ENCODE data around the gene CYP2E1.

Gene CYP2E1

GRCh38 chr10:133544506-133544905 lies 17.3 kb downstream of the CYP2E1 start:
- Histone ChIP-seq H3K27ac (no peak overlapping the region), H3K9me3 (ENCODE audit: severe bottlenecking) (no peaks in the 10 kb centered on the region)
- no peak for DNase-seq

GRCh38 chr10:133554600-133554999 lies 27.4 kb downstream of the CYP2E1 start:
- TF ChIP-seq CTCF (IDR thresholded peaks at IDR 0.05; ENCODE audit: low read depth, low read length) = no peak
- H3K27me3 ChIP-seq (ENCODE audit: insufficient read depth, low read depth, severe bottlenecking) = no peaks in the 10 kb centered on the region
- no peak overlapping the region for H3K27ac ChIP-seq
- no peaks in the 10 kb centered on the region for H3K9me3 ChIP-seq (ENCODE audit: severe bottlenecking)
- no peak overlapping the region for H3K4me3 ChIP-seq (ENCODE audit: low read depth, low read length)
- DNase-seq = no peak
- H3K36me3 ChIP-seq = no peaks in the 10 kb centered on the region

More at GRCh38 chr10:133544506-133544905, 17.3 kb downstream of the CYP2E1 start:
- no peaks in the 10 kb centered on the region for H3K27me3 ChIP-seq (ENCODE audit: insufficient read depth, low read depth, severe bottlenecking)
- TF ChIP-seq CTCF (IDR thresholded peaks at IDR 0.05; ENCODE audit: low read depth, low read length) = no peak
- no peak overlapping the region for H3K4me3 ChIP-seq (ENCODE audit: low read depth, low read length)
- no peaks in the 10 kb centered on the region for H3K36me3 ChIP-seq

GRCh38 chr10:133555521-133555920 lies 28.4 kb downstream of the CYP2E1 start:
- Histone ChIP-seq H3K9me3 (ENCODE audit: severe bottlenecking) (no peaks in the 10 kb centered on the region), H3K27me3 (ENCODE audit: insufficient read depth, low read depth, severe bottlenecking) (no peaks in the 10 kb centered on the region), H3K36me3 (no peaks in the 10 kb centered on the region), H3K4me3 (ENCODE audit: low read depth, low read length) (no peak overlapping the region), H3K27ac (no peak overlapping the region)
- no peak for TF ChIP-seq CTCF (IDR thresholded peaks at IDR 0.05; ENCODE audit: low read depth, low read length)
- no peak for DNase-seq

GRCh38 chr10:133557381-133557780 lies 30.2 kb downstream of the CYP2E1 start:
- Histone ChIP-seq H3K4me3 (ENCODE audit: low read depth, low read length) (no peak overlapping the region), H3K27me3 (ENCODE audit: insufficient read depth, low read depth, severe bottlenecking) (no peaks in the 10 kb centered on the region), H3K36me3 (no peaks in the 10 kb centered on the region), H3K27ac (no peak overlapping the region), H3K9me3 (ENCODE audit: severe bottlenecking) (no peaks in the 10 kb centered on the region)
- peak; percentile 43 for TF ChIP-seq CTCF (IDR thresholded peaks at IDR 0.05; ENCODE audit: low read depth, low read length)
- no peak for DNase-seq

- Histone ChIP-seq H3K27me3 (ENCODE audit: insufficient read depth, low read depth, severe bottlenecking) (no peaks in the 10 kb centered on the region), H3K27ac (no peak overlapping the region), H3K9me3 (ENCODE audit: severe bottlenecking) (no peaks in the 10 kb centered on the region), H3K4me3 (ENCODE audit: low read depth, low read length) (no peak overlapping the region), H3K36me3 (no peaks in the 10 kb centered on the region)
- DNase-seq = peak; percentile 36
- TF ChIP-seq CTCF (IDR thresholded peaks at IDR 0.05; ENCODE audit: low read depth, low read length) = no peak
These were observed 32.1 kb downstream of the CYP2E1 start for GRCh38 chr10:133559216-133559615.

- Histone ChIP-seq H3K4me3 (ENCODE audit: low read depth, low read length) (no peak overlapping the region), H3K9me3 (ENCODE audit: severe bottlenecking) (no peaks in the 10 kb centered on the region), H3K27ac (no peak overlapping the region), H3K36me3 (no peaks in the 10 kb centered on the region), H3K27me3 (ENCODE audit: insufficient read depth, low read depth, severe bottlenecking) (no peaks in the 10 kb centered on the region)
- DNase-seq = no peak
- no peak for TF ChIP-seq CTCF (IDR thresholded peaks at IDR 0.05; ENCODE audit: low read depth, low read length)
These were observed 37.7 kb downstream of the CYP2E1 start for GRCh38 chr10:133564816-133565215.

All from WERI-Rb-1 (cell line).